ENCODE data around the gene FOXL3. TPM values are rescaled to one million over a fixed set of nuclear protein-coding genes. Genes with fewer than 3 reads are reported as not detected.

Gene FOXL3
- total RNA-seq, 1 experiment from 2014 or later: not detected

GRCh38 chr7:325811-326210 is 35.8 kb downstream of the FOXL3 start:
- no peak for DNase-seq
- H3K4ac ChIP-seq (ENCODE audit: low read depth, low read length): no peak overlapping the region
- no peak overlapping the region for H2BK15ac ChIP-seq (ENCODE audit: low read depth, low read length)
- no peak overlapping the region for H2BK120ac ChIP-seq (ENCODE audit: low read depth, low read length, poor library complexity, severe bottlenecking)
- Mint-ChIP-seq H3K36me3 (ENCODE audit: insufficient read depth in 1 of 3, low read depth in 3 of 3) (no peaks in the 10 kb centered on the region; a peak in 1 of 7 replicates), H3K4me1 (peaks cover 0 to 10% of the 10 kb centered on the region in 2 experiments; a peak in 1 of 4 replicates), H3K27ac (no peak overlapping the region), H3K4me3 (no peak overlapping the region), H3K9me3 (no peaks in the 10 kb centered on the region; a peak in 1 of 5 replicates), H3K27me3 (ENCODE audit: low read depth) (peaks cover 35% of the 10 kb centered on the region)
- no peak overlapping the region for H2BK12ac ChIP-seq (ENCODE audit: insufficient read length, low read depth, low read length)
- no peaks in the 10 kb centered on the region for H3K27me3 ChIP-seq (ENCODE audit: insufficient read depth, low read length)
- no peak overlapping the region for H3K4me2 ChIP-seq (ENCODE audit: insufficient read depth, insufficient read length, low read length)
- WGBS (ENCODE audit: extremely low coverage, insufficient read length, low lambda C conversion rate): no CpG with 5 or more reads among the region's 11 CpGs
- no peak overlapping the region for H4K5ac ChIP-seq (ENCODE audit: insufficient read length, low read depth, low read length)
- no peaks in the 10 kb centered on the region for H3K79me1 ChIP-seq (ENCODE audit: insufficient read depth, low read depth, low read length, poor library complexity, severe bottlenecking)
- no peaks in the 10 kb centered on the region for H4K20me1 ChIP-seq (ENCODE audit: control insufficient read depth, insufficient read depth, insufficient read length)
- H3K56ac ChIP-seq (ENCODE audit: insufficient read length, low read depth, low read length): no peak overlapping the region
- H2BK20ac ChIP-seq (ENCODE audit: low read depth, low read length, poor library complexity, severe bottlenecking): no peak overlapping the region
- H3K4me1 ChIP-seq (ENCODE audit: insufficient read depth, low read length): no peaks in the 10 kb centered on the region
- no peaks in the 10 kb centered on the region for H3K23me2 ChIP-seq (ENCODE audit: insufficient read length, low read depth, low read length, poor library complexity, severe bottlenecking)
- no peaks in the 10 kb centered on the region for H3K79me2 ChIP-seq (ENCODE audit: insufficient read depth, low read length)
- no peak overlapping the region for H3K14ac ChIP-seq (ENCODE audit: insufficient read depth, low read length)
- H2AK5ac ChIP-seq (ENCODE audit: insufficient read length, low read length): no peak overlapping the region
- H3K9me3 ChIP-seq (ENCODE audit: control insufficient read depth, low read depth, low read length): no peaks in the 10 kb centered on the region
- no peak overlapping the region for H2AFZ ChIP-seq (ENCODE audit: low read length)
- no peak overlapping the region for H4K8ac ChIP-seq (replicated peaks; ENCODE audit: insufficient read length, low read depth, low read length)
- H3K23ac ChIP-seq (ENCODE audit: insufficient read length, low read depth, low read length): no peak overlapping the region
- H3K9ac ChIP-seq (ENCODE audit: extremely low read depth, insufficient read length, low read length): no peak overlapping the region
- no peak overlapping the region for H2BK5ac ChIP-seq (ENCODE audit: insufficient read length, low read length)
- no peak for TF ChIP-seq CTCF (conservative IDR thresholded peaks at IDR 0.05)
- no peak overlapping the region for H3K18ac ChIP-seq (ENCODE audit: insufficient read length, low read depth, low read length)
- H4K91ac ChIP-seq (ENCODE audit: insufficient read length, low read depth, low read length): no peak overlapping the region
- H3K27ac ChIP-seq (ENCODE audit: insufficient read length, low read depth, low read length): no peak overlapping the region
- no peak overlapping the region for H3T11ph ChIP-seq (ENCODE audit: low read length)
